Parathyroid adenoma (tissue), 2 donors: ENCODE data around the gene TNPO1.

Experiments
- H2AFZ ChIP-seq: fragments of 300-600 bp; sonication (generic); one replicate; pipeline ENCODE4 v1.7.0; 2017; ENCODE audit warnings: antibody characterized with exemption, mild to moderate bottlenecking
- H3K27ac ChIP-seq: fragments of 300-600 bp; sonication (generic); one replicate; pipeline ENCODE4 v1.7.0; 2017
- H3K27me3 ChIP-seq: fragments of 300-600 bp; sonication (generic); one replicate; pipeline ENCODE4 v1.7.0; 2017; ENCODE audit warnings: low read length; ENCODE audit not compliant: control insufficient read depth, insufficient read depth
- H3K36me3 ChIP-seq: fragments of 300-600 bp; sonication (generic); one replicate; pipeline ENCODE4 v1.7.0; 2017; ENCODE audit warnings: low read length; ENCODE audit not compliant: control insufficient read depth, insufficient read depth
- H3K4me1 ChIP-seq: fragments of 300-600 bp; sonication (generic); one replicate; pipeline ENCODE4 v1.7.0; 2017; ENCODE audit warnings: control low read depth
- H3K4me2 ChIP-seq: fragments of 300-600 bp; sonication (generic); one replicate; pipeline ENCODE4 v1.7.0; 2017; ENCODE audit warnings: low read length
- H3K4me3 ChIP-seq: fragments of 300-600 bp; sonication (generic); one replicate; pipeline ENCODE4 v1.7.0; 2017; ENCODE audit warnings: low read depth, low read length
- H3K79me2 ChIP-seq: fragments of 300-600 bp; sonication (generic); one replicate; pipeline ENCODE4 v1.7.0; 2017; ENCODE audit warnings: control low read depth
- H3K9ac ChIP-seq: fragments of 300-600 bp; sonication (generic); one replicate; pipeline ENCODE4 v1.7.0; 2017; ENCODE audit warnings: mild to moderate bottlenecking
- H3K9me3 ChIP-seq: fragments of 300-600 bp; sonication (generic); one replicate; pipeline ENCODE4 v1.7.0; 2017; ENCODE audit warnings: low read length; ENCODE audit not compliant: control insufficient read depth
- TF ChIP-seq, protein P1 (sequence below): fragments of 300-600 bp; sonication (generic); IDR thresholded peaks from one replicate; pipeline ENCODE4 v1.7.0; 2017; ENCODE audit warnings: antibody characterized with exemption, mild to moderate bottlenecking
- donor health status: primary hyperparathyroidism.

TNPO1 gene

DNA sequence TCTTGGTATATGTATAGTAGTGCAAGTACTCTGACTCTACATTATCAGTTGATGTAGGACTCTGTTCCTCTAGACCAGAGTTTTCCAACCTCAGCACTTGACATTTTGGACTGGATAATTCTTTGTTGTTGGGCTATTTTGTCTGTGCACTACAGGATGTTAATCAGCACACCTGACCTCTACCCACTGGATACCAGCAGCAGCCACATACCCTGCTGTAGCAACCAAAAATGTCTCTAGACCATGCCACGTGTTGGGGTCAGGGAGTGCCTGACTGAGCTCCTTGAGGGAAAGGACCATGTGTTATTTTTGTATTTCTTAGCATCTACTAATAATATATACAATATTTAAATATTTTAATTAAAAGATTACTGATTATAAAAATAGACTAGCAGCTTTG lies 42.7 kb downstream of the TNPO1 start:
- Histone ChIP-seq H3K27ac (no peak overlapping the region), H3K27me3 (no peaks in the 10 kb centered on the region), H3K9me3 (no peaks in the 10 kb centered on the region), H2AFZ (no peak overlapping the region), H3K4me3 (no peak overlapping the region), H3K4me2 (no peak overlapping the region), H3K4me1 (peaks cover 3% of the 10 kb centered on the region), H3K36me3 (no peaks in the 10 kb centered on the region), H3K79me2 (peaks cover 27% of the 10 kb centered on the region), H3K9ac (no peak overlapping the region)
- TF ChIP-seq, protein P1, sequence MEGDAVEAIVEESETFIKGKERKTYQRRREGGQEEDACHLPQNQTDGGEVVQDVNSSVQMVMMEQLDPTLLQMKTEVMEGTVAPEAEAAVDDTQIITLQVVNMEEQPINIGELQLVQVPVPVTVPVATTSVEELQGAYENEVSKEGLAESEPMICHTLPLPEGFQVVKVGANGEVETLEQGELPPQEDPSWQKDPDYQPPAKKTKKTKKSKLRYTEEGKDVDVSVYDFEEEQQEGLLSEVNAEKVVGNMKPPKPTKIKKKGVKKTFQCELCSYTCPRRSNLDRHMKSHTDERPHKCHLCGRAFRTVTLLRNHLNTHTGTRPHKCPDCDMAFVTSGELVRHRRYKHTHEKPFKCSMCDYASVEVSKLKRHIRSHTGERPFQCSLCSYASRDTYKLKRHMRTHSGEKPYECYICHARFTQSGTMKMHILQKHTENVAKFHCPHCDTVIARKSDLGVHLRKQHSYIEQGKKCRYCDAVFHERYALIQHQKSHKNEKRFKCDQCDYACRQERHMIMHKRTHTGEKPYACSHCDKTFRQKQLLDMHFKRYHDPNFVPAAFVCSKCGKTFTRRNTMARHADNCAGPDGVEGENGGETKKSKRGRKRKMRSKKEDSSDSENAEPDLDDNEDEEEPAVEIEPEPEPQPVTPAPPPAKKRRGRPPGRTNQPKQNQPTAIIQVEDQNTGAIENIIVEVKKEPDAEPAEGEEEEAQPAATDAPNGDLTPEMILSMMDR, result no peak

DNA sequence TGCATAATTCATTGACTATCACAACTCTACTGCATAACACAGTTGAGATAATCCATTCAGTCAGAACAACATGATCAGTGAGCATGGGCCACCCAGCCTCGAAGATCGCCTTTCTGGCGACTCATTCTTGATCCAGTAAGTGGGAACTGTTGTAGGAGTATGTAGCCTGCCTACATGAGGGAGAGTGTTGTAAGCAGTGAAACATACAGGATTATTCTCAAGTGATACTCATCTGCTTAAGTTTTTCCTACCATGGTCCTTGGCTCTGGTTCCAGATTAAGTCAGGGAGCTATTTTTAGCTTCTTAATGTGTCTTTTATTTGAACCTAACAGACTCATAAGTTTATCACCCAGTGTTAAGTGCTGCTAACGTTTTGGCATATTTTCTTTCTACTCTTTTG lies 44.0 kb downstream of the TNPO1 start:
- no peak overlapping the region for H3K4me2 ChIP-seq
- H2AFZ ChIP-seq, result no peak overlapping the region
- H3K9me3 ChIP-seq, result no peaks in the 10 kb centered on the region
- no peak overlapping the region for H3K4me3 ChIP-seq
- H3K27me3 ChIP-seq, result no peaks in the 10 kb centered on the region
- H3K4me1 ChIP-seq, result peaks cover 3% of the 10 kb centered on the region
- no peak overlapping the region for H3K9ac ChIP-seq
- H3K36me3 ChIP-seq, result no peaks in the 10 kb centered on the region
- H3K79me2 ChIP-seq, result peaks cover 28% of the 10 kb centered on the region
- H3K27ac ChIP-seq, result no peak overlapping the region
- TF ChIP-seq, protein P1, result no peak

DNA sequence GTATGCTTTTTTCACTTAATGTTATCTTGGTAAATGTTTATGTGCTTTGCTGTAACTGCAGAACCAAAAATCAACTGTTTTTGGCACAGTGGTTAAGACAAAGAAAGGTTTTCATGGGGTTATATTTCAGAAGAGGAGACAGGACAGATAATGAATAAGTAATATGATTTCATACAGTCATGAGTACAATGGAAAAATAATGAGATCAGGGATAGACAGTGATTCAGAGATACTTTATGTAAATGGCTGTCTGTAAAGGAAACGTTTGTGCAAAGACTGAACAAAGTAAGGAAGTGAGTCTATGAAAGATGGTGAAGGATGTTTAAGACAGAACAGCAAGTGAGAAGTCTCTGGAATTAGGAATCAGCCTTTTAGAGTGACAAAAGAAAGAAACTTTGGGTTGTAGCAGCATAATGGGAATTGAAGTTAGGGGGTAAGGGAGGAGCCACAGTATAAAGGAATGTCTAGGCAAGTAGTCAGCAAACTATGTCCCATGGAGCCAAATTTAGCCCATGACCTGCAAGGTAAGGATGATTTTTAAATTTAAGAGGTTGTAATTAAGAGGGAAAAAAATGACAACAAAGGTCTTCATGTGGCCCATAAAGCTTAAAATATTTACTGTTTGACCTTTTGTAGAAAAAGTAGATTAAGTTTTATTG lies 55.0 kb downstream of the TNPO1 start:
- peaks cover 21% of the 10 kb centered on the region for H3K79me2 ChIP-seq
- no peak overlapping the region for H3K4me3 ChIP-seq
- no peaks in the 10 kb centered on the region for H3K27me3 ChIP-seq
- no peaks in the 10 kb centered on the region for H3K9me3 ChIP-seq
- no peaks in the 10 kb centered on the region for H3K36me3 ChIP-seq
- H3K9ac ChIP-seq, result no peak overlapping the region
- TF ChIP-seq, protein P1, result no peak
- no peak overlapping the region for H3K27ac ChIP-seq
- H3K4me2 ChIP-seq, result no peak overlapping the region
- no peak overlapping the region for H2AFZ ChIP-seq
- H3K4me1 ChIP-seq, result no peaks in the 10 kb centered on the region

DNA sequence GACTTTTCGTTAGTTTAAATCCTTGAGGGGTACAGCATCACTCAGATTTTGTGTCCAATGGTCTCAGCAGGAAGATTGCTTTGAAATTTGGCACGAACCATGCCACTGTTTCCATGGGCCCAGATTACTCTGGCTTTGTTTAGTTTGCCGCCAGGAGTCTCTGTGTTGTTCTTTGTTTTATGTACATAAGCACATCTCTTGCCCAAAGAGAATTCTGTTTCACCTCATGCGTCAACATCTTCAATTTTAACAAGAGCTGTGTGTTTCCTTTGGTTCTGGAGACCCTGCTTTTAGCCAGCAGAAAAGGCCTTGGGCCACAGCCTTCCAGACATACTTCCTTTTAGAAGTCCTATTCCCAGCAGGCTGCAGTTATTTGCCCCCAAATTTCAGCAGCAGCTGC lies 62.4 kb downstream of the TNPO1 start:
- no peaks in the 10 kb centered on the region for H3K36me3 ChIP-seq
- no peak overlapping the region for H3K4me2 ChIP-seq
- H3K9me3 ChIP-seq, result no peaks in the 10 kb centered on the region
- TF ChIP-seq, protein P1, result no peak
- H3K9ac ChIP-seq, result no peak overlapping the region
- peaks cover 4% of the 10 kb centered on the region for H3K79me2 ChIP-seq
- no peak overlapping the region for H3K27ac ChIP-seq
- no peak overlapping the region for H3K4me3 ChIP-seq
- no peak overlapping the region for H2AFZ ChIP-seq
- no peaks in the 10 kb centered on the region for H3K27me3 ChIP-seq
- no peaks in the 10 kb centered on the region for H3K4me1 ChIP-seq

DNA sequence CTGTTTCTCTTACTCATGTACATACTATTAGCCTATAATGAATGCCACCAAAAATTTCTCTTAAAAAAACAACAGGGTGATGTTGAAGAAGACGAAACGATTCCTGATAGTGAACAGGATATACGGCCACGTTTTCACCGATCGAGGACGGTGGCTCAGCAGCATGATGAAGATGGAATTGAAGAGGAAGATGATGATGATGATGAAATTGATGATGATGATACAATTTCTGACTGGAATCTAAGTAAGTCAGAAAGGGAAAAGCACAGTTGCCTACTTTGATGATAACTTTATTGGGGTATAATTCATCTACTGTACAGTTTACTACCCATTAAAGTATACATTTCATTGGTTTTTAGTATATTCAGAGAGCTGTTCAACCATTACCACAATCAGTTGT lies 66.5 kb downstream of the TNPO1 start:
- Histone ChIP-seq H3K4me2 (no peak overlapping the region), H3K27me3 (no peaks in the 10 kb centered on the region), H3K36me3 (no peaks in the 10 kb centered on the region), H3K27ac (no peak overlapping the region), H3K9me3 (no peaks in the 10 kb centered on the region), H3K79me2 (no peaks in the 10 kb centered on the region), H2AFZ (no peak overlapping the region), H3K4me3 (no peak overlapping the region), H3K9ac (no peak overlapping the region), H3K4me1 (no peaks in the 10 kb centered on the region)
- TF ChIP-seq, protein P1, result no peak
